Activated naive CD8-positive, alpha-beta T cell treated with anti-CD3 and anti-CD28 coated beads for 36 hours (primary cell): ENCODE measurements around the gene MLANA. TPM values are rescaled to one million over a fixed set of nuclear protein-coding genes. Genes with fewer than 3 reads are reported as not detected.

Experiments used
- DNase-seq: peaks from one replicate; pipeline ENCODE4 v3.0.0; 2021
- H3K27ac Mint-ChIP-seq: one replicate; pipeline ENCODE4 v1.8.0; 2022; ENCODE audit warnings: mild to moderate bottlenecking, moderate library complexity, mixed read lengths
- H3K27me3 Mint-ChIP-seq: one replicate; pipeline ENCODE4 v1.8.0; 2022; ENCODE audit warnings: mild to moderate bottlenecking, mixed read lengths
- H3K36me3 Mint-ChIP-seq: one replicate; pipeline ENCODE4 v1.8.0; 2021; ENCODE audit warnings: mild to moderate bottlenecking, mixed read lengths
- H3K4me1 Mint-ChIP-seq: one replicate; pipeline ENCODE4 v1.8.0; 2021; ENCODE audit warnings: mixed read lengths
- H3K4me3 Mint-ChIP-seq: one replicate; pipeline ENCODE4 v1.8.0; 2022; ENCODE audit warnings: mild to moderate bottlenecking, moderate library complexity, mixed read lengths
- H3K9me3 Mint-ChIP-seq: one replicate; pipeline ENCODE4 v1.8.0; 2022; ENCODE audit warnings: mixed read lengths
- total RNA-seq, 2 experiments: library from RNA; stranded (reverse); gene quantifications; one replicate each; pipeline ENCODE4 v1.2.3, GENCODE V29; 2021

The MLANA gene
- not detected for total RNA-seq

- Mint-ChIP-seq H3K9me3 (no peaks in the 10 kb centered on the region), H3K4me1 (peaks cover 7% of the 10 kb centered on the region), H3K27me3 (no peaks in the 10 kb centered on the region), H3K27ac (no peak within 1 kb of the TSS), H3K36me3 (no peaks in the 10 kb centered on the region), H3K4me3 (no peak within 1 kb of the TSS)
- no peak for DNase-seq
Measured at GRCh38 chr9:5890641-5891040, at the start of gene MLANA. Gene MLANA, plus strand, starts transcription at chr9:5890889. Its CDS starts 1,586 bp downstream, at chr9:5892475.

- peaks cover 5% of the 10 kb centered on the region for H3K27me3 Mint-ChIP-seq
- peaks cover 60% of the 10 kb centered on the region for H3K4me1 Mint-ChIP-seq
- peak overlapping the region; percentile 59 for H3K4me3 Mint-ChIP-seq
- peak; percentile 54 for DNase-seq
- H3K27ac Mint-ChIP-seq, result peak overlapping the region; percentile 47
- peaks cover 2% of the 10 kb centered on the region for H3K9me3 Mint-ChIP-seq
- H3K36me3 Mint-ChIP-seq, result peaks cover 6% of the 10 kb centered on the region
Measured at GRCh38 chr9:5841771-5842573, 48.7 kb upstream of the MLANA start.

GRCh38 chr9:5842929-5843793 lies 47.5 kb upstream of the MLANA start:
- Mint-ChIP-seq H3K4me3 (no peak overlapping the region), H3K36me3 (peaks cover 6% of the 10 kb centered on the region), H3K9me3 (peaks cover 2% of the 10 kb centered on the region), H3K27ac (peak overlapping the region; percentile 68), H3K27me3 (peaks cover 5% of the 10 kb centered on the region), H3K4me1 (peaks cover 60% of the 10 kb centered on the region)
- no peak for DNase-seq

- H3K4me3 Mint-ChIP-seq, result peak overlapping the region; percentile 45
- peaks cover 60% of the 10 kb centered on the region for H3K4me1 Mint-ChIP-seq
- DNase-seq, result no peak
- H3K27me3 Mint-ChIP-seq, result peaks cover 5% of the 10 kb centered on the region
- H3K36me3 Mint-ChIP-seq, result peaks cover 6% of the 10 kb centered on the region
- H3K9me3 Mint-ChIP-seq, result peaks cover 2% of the 10 kb centered on the region
- peak overlapping the region; percentile 68 for H3K27ac Mint-ChIP-seq
Measured at GRCh38 chr9:5843794-5844471, 46.8 kb upstream of the MLANA start.

- H3K27me3 Mint-ChIP-seq, result peaks cover under 1% of the 10 kb centered on the region
- peaks cover 2% of the 10 kb centered on the region for H3K9me3 Mint-ChIP-seq
- H3K36me3 Mint-ChIP-seq, result peaks cover 6% of the 10 kb centered on the region
- peak overlapping the region; percentile 68 for H3K27ac Mint-ChIP-seq
- no peak for DNase-seq
- peak overlapping the region; percentile 45 for H3K4me3 Mint-ChIP-seq
- peaks cover 53% of the 10 kb centered on the region for H3K4me1 Mint-ChIP-seq
Measured at GRCh38 chr9:5845157-5845531, 45.5 kb upstream of the MLANA start.

GRCh38 chr9:5846096-5846495 lies 44.6 kb upstream of the MLANA start:
- H3K27me3 Mint-ChIP-seq, result no peaks in the 10 kb centered on the region
- peaks cover 2% of the 10 kb centered on the region for H3K9me3 Mint-ChIP-seq
- peaks cover 6% of the 10 kb centered on the region for H3K36me3 Mint-ChIP-seq
- no peak overlapping the region for H3K4me3 Mint-ChIP-seq
- H3K27ac Mint-ChIP-seq, result no peak overlapping the region
- DNase-seq, result no peak
- peaks cover 53% of the 10 kb centered on the region for H3K4me1 Mint-ChIP-seq

GRCh38 chr9:5846501-5846921 lies 44.2 kb upstream of the MLANA start:
- peaks cover 54% of the 10 kb centered on the region for H3K4me1 Mint-ChIP-seq
- no peaks in the 10 kb centered on the region for H3K27me3 Mint-ChIP-seq
- no peak for DNase-seq
- H3K36me3 Mint-ChIP-seq, result peaks cover 6% of the 10 kb centered on the region
- H3K4me3 Mint-ChIP-seq, result no peak overlapping the region
- peaks cover 2% of the 10 kb centered on the region for H3K9me3 Mint-ChIP-seq
- no peak overlapping the region for H3K27ac Mint-ChIP-seq

- Mint-ChIP-seq H3K4me3 (no peak overlapping the region), H3K9me3 (no peaks in the 10 kb centered on the region), H3K36me3 (peaks cover 3% of the 10 kb centered on the region), H3K27ac (no peak overlapping the region), H3K27me3 (no peaks in the 10 kb centered on the region), H3K4me1 (peaks cover 55% of the 10 kb centered on the region)
- no peak for DNase-seq
Measured at GRCh38 chr9:5848372-5848882, 42.3 kb upstream of the MLANA start.

- Mint-ChIP-seq H3K27ac (peak overlapping the region; percentile 5), H3K27me3 (no peaks in the 10 kb centered on the region), H3K9me3 (no peaks in the 10 kb centered on the region), H3K4me3 (no peak overlapping the region), H3K4me1 (peaks cover 43% of the 10 kb centered on the region), H3K36me3 (peaks cover 2% of the 10 kb centered on the region)
- no peak for DNase-seq
Measured at GRCh38 chr9:5850724-5851122, 40.0 kb upstream of the MLANA start.

- Mint-ChIP-seq H3K27ac (peak overlapping the region; percentile 47), H3K4me3 (no peak overlapping the region), H3K36me3 (peaks cover 2% of the 10 kb centered on the region), H3K4me1 (peaks cover 37% of the 10 kb centered on the region), H3K9me3 (no peaks in the 10 kb centered on the region), H3K27me3 (no peaks in the 10 kb centered on the region)
- DNase-seq, result peak; percentile 41
Measured at GRCh38 chr9:5851445-5851844, 39.2 kb upstream of the MLANA start.

GRCh38 chr9:5852987-5853386 lies 37.7 kb upstream of the MLANA start:
- H3K27ac Mint-ChIP-seq, result no peak overlapping the region
- no peak overlapping the region for H3K4me3 Mint-ChIP-seq
- no peak for DNase-seq
- no peaks in the 10 kb centered on the region for H3K9me3 Mint-ChIP-seq
- peaks cover 2% of the 10 kb centered on the region for H3K36me3 Mint-ChIP-seq
- H3K27me3 Mint-ChIP-seq, result no peaks in the 10 kb centered on the region
- H3K4me1 Mint-ChIP-seq, result peaks cover 37% of the 10 kb centered on the region

GRCh38 chr9:5853617-5854016 lies 37.1 kb upstream of the MLANA start:
- no peak for DNase-seq
- no peak overlapping the region for H3K4me3 Mint-ChIP-seq
- peak overlapping the region; percentile 23 for H3K27ac Mint-ChIP-seq
- peaks cover 37% of the 10 kb centered on the region for H3K4me1 Mint-ChIP-seq
- H3K36me3 Mint-ChIP-seq, result peaks cover 2% of the 10 kb centered on the region
- no peaks in the 10 kb centered on the region for H3K27me3 Mint-ChIP-seq
- no peaks in the 10 kb centered on the region for H3K9me3 Mint-ChIP-seq

- peaks cover 2% of the 10 kb centered on the region for H3K36me3 Mint-ChIP-seq
- no peak for DNase-seq
- H3K27ac Mint-ChIP-seq, result peak overlapping the region; percentile 23
- no peaks in the 10 kb centered on the region for H3K27me3 Mint-ChIP-seq
- no peak overlapping the region for H3K4me3 Mint-ChIP-seq
- H3K4me1 Mint-ChIP-seq, result peaks cover 37% of the 10 kb centered on the region
- H3K9me3 Mint-ChIP-seq, result no peaks in the 10 kb centered on the region
Measured at GRCh38 chr9:5854063-5854790, 36.5 kb upstream of the MLANA start.

- peaks cover 2% of the 10 kb centered on the region for H3K36me3 Mint-ChIP-seq
- H3K4me1 Mint-ChIP-seq, result peaks cover 14% of the 10 kb centered on the region
- no peaks in the 10 kb centered on the region for H3K27me3 Mint-ChIP-seq
- H3K27ac Mint-ChIP-seq, result no peak overlapping the region
- DNase-seq, result no peak
- no peak overlapping the region for H3K4me3 Mint-ChIP-seq
- H3K9me3 Mint-ChIP-seq, result no peaks in the 10 kb centered on the region
Measured at GRCh38 chr9:5857928-5858327, 32.8 kb upstream of the MLANA start.
